Measurements from ENCODE around the gene HMGCL.
"Not testable (repeated sequence)": the region's sequence is repeated elsewhere in the genome, so short reads cannot be mapped to it uniquely, and the experiment has no call there.

The HMGCL gene

DNA sequence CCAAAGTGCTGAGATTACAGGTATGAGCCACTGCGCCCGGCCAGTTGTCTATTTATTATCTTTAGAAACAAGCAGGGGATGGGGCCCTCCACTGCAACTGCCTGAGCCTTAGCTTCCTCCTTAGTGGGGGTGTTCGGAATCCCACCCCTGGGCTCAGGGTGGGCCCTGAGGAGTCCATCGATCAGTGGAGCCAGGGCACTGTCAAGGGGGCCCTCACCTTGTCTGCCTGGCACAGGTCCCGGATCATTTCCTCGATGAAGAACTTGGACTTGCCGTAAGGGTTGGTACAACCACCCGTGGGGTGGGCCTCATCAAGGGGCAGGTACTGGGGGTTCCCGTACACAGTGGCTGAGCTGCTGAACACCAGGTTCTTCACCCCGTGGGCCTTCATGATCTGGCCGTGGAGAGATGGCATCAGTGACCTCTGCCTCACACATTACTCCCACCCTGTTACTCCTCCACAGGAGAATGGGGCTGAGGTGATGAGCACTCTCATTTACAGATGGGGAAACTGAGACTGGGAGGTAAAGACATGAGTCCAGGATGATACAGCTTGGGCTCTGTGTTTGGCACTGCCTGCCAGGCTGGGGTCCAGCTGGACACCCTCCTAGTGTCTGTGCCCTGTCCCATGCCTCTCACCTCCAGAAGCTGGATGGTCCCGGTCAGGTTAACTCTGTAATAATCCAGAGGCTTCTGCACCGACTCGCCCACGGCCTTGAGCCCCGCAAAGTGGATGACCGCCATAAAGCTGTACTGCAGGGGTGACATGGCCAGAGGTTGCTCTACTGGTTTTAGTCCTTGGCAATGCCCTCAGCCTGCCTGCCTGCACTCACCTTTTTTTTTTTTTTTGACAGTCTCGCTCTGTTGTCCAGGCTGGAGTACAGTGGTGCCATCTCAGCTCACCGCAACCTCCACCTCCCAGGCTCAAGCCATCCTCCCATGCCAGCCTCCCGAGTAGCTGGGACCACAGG, 27.5 kb downstream of the HMGCL start:
- DNase-seq, result no peak

DNA sequence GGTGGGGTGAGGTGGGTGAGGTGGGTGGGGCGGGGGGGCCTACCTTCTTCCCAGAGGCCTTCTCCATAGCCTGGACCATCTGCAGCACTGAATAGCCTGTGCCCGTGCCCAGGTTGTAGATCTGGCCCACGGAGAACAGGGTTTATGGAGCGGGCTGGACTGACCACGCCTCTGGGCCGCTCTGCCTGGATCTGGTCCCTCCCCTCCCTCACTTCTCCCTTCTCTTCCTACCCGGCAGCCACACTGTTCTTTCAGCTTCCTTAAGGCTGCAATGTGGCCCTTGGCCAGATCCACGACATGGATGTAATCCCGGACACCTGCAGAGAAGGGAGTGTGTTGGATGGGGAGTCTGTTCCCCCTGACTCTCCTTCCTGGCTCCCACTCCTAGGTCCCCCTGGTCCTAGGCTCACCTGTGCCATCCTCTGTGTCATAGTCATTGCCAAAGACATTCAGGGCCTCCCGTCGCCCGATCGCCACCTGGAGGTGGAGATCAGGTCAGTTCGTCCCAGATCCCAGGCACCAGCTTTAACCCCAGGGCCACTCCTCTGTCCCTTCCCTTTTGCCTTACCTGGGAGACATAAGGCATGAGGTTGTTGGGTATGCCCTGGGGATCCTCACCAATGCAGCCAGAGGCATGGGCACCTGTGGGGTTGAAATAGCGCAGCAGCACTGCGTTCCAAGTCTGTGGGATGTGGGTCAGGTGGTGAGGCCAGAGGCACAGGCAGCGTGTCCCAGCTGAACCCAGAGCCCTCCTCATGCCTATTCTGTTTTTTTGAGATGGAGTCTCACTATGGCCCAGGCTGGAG, 28.6 kb downstream of the HMGCL start:
- no peak for DNase-seq

DNA sequence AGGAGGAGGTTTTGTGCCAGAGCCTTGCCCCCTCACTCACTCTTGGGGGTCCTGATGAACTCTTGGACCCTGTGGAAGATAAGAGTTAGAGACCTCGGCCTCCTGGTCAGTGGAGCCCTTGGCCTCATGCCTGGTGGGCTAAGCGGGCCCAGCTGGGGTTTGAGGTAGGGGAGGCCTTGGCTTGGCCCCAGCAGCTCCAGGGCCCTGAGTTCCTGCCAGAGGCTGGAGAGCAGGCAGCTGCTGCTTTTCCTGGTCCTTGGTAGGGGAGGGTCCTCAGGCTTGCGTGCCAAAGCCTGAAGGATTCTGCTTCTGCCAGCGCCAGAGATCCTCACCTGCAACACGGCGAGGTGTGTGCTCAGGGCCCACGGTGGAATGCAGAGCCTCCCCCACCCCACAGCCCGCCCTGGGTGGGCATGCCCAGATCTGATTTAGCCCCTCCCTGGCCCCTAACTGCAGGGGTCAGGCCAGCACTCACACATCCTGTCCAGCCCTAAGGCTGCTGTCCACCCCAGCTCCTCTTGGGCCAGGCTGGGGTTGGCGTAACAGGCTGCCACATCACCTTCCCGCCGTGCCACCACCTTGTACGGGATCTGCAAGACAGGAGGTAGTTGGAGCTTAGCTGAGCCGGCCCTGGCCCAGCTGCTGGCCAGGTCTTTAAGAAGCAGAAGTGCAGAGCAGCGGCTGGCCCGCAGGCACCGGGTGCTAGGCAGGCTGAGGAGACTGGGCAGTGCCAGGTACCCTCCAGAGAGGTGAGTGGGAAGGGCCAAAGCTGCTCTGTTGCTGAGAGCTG, 29.4 kb downstream of the HMGCL start:
- no peak for DNase-seq

DNA sequence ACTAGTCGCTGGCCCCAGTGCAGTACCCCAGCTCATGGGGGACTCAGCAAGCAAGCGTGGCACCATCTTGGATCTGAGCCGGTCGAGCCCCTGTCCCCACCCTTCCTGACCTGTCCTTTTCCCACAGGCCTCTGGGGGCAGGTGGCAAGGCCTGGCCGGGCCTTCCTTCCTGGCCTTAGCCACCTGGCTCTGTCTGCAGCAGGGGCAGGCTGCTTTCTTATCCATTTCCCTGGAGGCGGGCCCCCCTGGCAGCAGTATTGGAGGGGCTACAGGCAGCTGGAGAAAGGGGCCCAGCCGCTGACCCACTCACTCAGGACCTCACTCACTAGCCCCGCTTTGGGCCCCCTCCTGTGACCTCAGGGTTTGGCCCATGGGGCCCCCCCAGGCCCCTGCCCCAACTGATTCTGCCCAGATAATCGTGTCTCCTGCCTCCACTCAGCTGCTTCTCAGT, 30.5 kb downstream of the HMGCL start:
- DNase-seq, result not testable (repeated sequence)

DNA sequence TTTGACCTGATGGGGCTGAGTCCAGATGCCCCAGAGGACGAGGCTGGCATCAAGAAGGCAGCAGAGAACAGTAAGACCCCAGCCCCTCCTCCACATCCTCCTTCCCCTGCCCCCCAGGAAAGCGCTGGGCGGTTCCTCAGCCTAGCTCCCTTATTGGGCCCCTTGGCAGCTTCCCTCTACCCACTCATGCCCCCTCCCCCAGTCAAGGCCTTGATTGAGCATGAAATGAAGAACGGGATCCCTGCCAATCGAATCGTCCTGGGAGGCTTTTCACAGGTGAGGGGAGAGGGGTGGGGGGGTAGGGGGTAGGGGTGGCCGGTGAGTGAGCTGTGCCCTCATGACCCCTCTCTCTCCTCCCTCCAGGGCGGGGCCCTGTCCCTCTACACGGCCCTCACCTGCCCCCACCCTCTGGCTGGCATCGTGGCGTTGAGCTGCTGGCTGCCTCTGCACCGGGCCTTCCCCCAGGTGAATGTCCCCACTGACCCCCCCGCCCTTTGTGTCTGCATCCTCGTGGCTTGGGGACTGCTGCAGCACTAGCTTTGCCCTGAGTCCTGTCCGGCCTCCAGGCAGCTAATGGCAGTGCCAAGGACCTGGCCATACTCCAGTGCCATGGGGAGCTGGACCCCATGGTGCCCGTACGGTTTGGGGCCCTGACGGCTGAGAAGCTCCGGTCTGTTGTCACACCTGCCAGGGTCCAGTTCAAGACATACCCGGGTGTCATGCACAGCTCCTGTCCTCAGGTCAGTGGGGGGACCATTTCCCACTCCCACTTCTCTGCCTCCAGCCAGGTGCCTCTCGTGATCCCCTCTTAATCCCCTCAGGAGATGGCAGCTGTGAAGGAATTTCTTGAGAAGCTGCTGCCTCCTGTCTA, 31.1 kb downstream of the HMGCL start:
- no peak for DNase-seq

DNA sequence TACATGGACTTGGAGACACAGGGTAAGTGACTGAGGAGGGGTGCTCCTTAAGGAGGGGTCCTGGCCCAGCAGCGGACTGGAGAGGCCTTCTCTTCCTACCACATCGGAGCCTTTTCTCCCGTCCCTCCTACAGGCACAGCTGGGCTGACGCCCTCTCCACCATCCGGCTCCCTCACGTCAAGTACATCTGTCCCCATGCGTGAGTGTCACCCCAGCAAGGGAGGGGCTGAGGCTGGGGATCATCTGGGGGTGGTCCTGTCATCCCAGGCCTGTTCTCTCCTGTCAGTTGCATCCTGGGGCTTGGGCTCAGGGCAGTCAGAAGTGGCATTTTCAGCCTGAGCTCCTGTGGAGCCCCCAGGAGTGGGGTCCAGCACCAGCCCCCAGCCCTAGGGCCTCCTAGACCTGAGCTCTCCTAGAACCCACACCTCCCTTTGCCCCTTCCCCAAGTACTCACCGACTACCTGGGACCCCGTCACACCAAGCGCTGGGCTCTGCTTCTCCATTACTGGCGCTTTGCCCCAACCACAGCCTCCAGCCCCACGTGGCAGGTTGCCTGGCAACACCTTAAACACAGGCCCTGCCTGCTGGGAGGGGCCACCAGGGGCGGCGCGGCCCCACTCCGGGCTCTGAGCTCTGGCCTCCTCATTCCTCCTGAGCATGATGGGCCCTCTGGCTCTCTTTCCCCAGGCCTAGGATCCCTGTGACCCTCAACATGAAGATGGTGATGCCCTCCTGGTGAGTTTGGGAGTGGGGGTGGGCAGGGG, 32.0 kb downstream of the HMGCL start:
- peak; percentile 3 for DNase-seq

DNA sequence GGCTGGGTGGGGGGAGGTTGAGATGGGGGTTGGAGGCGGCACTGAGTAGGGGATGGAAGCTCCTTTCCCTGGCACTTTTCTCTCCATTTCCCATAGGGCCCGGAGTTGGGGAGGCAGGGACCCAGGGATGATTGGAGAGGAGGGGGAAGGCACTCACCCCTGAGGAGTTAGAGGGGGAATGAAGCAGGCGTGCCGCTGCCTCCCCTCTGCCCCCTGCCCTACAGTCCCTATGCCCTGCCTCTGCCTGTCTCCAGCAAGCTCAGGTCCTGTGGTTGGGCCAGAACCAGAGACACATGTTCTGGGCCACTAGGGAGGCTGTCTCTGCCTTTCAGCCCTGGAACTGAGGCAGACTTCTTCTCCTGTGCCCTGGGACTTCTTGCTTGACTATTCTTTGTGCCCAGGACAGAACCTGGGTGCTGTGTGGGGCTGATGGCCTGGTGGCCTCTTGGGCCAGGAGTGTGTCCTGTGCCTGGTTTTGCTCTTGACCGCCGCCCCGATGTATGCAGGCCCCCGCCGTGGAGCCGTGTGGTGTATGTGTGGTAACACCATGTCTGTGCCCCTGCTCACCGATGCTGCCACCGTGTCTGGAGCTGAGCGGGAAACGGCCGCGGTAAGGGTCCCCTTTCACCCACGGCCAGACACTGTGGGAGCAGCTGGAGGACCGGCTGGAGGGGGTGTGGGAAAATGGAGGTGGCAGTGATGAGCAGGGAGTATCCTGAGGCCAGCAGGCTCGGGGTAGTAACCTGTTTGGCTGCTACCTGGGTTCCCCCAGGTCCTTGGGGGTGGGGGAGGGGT, 32.9 kb downstream of the HMGCL start:
- DNase-seq, result no peak

DNA sequence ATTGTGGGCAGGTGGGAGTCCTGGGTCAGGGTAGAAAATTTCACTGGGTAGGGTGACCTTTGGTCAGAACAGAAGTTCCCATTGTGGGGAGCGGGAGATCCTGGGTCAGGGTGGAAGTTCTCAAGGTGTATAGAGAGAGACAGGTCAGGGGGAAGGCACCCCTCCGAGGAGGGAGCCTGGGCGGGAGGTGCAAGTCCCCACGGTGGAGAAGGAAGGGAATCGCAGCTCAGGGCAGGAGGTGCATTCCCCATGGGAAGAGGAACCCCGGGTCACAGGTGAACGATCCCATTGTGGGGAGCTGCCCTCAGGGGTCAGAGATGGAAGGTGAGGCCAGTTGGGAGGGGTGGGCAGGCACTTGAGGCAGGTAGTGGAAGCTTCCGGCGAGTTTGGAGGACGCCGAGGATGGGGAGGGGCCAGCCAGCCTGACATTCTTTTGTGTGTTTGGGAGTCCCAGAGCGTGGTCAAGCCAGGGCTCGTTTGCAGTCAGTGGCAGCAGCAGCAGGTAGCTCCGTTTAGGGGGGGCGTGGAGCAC, 33.6 kb downstream of the HMGCL start:
- peak; percentile 44 for DNase-seq

DNA sequence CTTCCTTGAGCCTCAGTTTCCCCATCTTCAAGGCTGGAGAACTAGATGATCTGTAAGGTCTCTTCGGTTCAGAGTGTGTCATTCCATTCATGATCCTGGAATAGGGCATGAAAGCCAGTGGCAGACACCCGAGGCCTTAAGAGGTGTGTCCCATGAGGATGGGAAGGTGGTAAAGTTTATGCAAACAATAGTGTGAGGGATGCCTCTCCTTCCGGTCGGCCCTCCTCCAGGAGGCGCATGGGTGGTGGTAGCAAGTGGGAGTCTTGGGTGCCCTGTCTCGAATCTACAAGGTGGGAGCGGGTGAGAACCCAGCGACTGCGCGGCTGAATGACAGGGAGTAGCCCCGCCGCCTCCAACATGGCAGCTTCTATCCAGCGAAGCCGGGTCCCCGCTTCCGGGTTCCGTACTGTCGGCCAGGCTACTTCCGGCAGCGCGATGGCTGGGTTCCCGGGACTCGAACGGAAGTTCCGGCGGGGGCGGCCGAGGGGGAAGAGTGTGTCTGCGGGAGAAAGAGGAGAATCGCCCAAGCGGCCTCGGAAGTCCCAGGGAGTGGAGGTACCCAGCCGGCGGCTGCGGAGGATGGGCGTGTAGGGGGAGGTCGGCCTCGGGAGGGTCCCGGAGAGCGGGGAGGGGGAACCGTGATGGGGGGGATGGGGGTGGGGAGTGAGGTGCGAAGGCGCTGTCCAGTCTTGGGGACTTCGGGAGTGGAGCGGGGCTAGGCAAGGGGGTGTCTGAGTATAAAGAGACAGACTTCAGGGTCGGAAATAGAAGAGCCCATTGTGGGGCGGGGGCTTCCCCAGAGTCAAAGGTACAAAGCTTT, 34.3 kb downstream of the HMGCL start, which contains the start of gene LYPLA2:
TSS of gene LYPLA2 (plus strand) at position 450 of the 820 bp plus-strand sequence. CDS start 1,538 bp downstream, outside the sequence.
- peak; percentile 86 for DNase-seq

DNA sequence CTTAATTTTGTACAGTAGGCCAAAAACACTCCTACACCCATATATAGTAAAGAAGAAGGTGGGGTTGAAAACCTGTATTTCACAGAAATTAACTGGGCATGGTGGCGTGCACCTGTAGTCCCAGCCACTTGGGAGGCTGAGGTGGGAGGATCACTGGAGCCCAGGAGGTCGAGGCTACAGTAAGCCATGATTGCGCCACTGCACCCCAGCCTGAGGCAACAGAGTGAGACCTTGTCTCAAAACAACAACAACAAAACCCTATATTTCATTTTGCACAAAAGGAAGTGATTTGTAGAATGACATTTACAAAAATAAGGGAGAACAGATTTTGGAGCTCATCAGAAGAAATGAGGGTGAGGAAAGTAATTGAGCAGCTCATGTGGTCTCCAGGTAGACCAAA, 36.5 kb downstream of the HMGCL start:
- DNase-seq, result no peak

DNA sequence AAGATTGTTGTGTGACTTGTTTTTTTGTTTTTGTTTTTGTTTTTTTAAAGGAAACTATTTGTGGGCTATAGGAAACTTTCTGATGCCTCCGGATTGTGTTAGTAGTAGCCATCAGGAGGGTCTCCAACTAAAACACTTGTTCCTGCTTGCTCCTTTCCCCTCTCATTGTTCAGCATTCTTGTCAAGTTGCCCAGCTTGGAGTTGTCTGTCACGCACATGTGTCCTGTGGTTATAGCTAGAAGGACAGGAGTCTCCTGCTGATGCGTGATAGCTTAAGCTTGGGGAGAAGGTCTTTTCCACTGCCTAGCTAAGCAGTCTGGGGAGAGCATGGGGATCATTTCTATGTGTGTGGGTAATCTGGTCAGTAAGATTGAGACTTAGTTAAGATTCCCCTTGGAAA, 37.5 kb downstream of the HMGCL start:
- DNase-seq, result no peak

DNA sequence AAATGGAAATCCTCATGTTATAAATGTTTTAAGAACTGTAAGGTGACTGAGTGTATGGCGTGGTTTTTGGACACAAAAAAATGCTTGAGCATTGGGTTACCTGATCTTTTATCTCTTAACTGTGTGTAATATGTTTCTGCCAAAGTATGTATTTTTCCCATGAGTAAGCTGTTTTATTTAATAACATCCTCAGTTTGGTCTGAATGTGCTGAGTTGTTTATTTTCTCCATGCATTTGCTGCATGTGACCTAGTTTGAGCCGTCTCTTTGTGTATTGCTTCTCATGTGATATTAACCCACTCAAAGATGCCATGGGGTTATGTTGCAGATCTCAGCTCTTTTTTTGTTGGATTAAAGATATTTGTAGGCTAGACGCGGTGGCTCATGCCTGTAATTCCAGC, 40.4 kb downstream of the HMGCL start:
- DNase-seq, result no peak

DNA sequence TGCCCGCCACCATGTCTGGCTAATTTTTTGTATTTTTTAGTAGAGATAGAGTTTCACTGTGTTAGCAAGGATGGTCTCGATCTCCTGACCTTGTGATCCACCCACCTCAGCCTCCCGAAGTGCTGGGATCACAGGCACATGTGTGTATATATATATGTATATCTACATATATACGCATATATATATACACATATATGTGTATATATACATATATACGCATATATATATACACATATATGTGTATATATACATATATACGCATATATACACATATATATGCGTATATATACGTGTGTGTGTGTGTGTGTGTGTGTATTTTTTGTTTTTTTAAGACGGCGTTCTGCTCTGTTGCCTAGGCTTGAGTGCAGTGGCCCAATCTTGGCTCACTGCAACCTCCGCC, 42.1 kb downstream of the HMGCL start:
- DNase-seq, result not testable (repeated sequence)

DNA sequence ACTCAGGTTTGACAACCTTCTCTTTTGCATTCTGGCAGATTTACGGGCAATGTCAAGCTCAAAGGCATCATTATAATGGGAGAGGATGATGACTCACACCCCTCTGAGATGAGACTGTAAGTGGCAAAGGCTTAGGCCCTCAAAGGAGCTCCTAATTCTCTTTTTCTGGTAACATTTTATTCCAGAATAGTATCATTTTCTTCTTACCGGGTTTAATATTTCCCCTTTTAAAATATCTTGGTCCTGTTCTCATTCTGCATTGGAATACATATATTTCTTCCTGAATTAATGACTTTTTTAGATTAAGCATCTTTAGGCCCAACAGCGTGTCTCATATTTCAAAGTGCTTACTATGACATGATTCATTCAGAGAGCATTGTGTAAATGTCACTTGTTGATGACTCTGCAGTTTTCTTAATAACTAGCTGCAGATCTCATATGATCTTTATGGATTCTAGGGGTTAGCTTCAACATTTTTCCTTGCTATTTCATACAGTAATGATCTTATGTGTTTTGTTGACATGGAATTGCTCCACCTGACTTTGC, 45.3 kb downstream of the HMGCL start:
- peak; percentile 53 for DNase-seq

DNA sequence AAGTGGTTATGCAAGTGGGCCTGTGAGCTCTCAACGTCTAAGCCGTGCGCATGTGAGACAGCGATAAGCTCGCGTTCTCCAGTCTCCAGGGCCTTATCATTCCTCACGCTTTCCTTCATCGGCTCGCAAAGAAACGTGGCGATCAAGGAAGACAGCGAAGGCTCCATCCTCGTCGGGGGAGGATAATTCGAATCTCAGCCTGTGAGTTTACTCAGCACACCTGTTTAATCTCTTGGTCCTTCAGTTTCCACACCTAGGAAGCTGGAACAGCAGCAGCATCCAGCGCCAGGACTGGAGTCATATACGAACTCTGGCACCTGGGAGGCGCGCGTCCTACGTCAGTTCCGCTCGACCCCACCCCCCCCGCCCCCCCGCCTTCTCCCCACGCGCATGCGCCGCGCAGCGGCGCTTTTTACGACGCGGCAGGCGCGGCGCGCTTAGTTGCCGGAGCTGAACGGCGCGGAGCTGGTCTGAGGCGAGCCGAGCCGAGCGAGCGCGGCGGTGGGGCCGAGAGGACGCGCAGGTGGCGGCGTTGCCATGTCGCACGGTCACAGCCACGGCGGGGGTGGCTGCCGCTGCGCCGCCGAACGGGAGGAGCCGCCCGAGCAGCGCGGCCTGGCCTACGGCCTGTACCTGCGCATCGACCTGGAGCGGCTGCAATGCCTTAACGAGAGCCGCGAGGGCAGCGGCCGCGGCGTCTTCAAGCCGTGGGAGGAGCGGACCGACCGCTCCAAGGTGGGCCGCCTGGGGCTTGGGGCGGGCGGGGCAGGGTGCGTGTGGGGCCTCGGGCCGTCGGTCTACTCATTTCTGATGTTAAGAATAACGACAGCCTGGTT, 47.0 kb downstream of the HMGCL start, which contains the start of gene PITHD1:
TSS of gene PITHD1 (plus strand) at position 440 of the 836 bp plus-strand sequence. CDS start at position 538, 98 bp downstream.
- DNase-seq, result peak; percentile 88

DNA sequence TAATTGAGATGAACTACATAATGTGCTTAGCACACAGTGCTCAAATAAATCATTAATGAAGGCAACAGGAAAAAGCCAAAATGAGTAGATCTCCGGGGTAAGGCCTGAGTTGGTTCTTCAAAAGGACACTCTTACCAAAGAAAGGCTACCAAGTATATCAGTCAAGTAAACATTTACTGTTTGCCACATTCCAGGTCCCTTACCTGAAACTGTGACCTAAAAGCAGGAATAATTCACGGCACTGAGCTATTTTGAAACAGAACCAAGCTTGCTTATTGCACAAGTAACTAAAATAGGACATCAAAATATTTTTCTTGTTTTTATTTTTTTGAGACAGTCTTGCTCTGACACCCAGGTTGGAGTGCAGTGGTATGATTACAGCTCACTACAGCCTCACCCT, 49.0 kb downstream of the HMGCL start:
- no peak for DNase-seq

DNA sequence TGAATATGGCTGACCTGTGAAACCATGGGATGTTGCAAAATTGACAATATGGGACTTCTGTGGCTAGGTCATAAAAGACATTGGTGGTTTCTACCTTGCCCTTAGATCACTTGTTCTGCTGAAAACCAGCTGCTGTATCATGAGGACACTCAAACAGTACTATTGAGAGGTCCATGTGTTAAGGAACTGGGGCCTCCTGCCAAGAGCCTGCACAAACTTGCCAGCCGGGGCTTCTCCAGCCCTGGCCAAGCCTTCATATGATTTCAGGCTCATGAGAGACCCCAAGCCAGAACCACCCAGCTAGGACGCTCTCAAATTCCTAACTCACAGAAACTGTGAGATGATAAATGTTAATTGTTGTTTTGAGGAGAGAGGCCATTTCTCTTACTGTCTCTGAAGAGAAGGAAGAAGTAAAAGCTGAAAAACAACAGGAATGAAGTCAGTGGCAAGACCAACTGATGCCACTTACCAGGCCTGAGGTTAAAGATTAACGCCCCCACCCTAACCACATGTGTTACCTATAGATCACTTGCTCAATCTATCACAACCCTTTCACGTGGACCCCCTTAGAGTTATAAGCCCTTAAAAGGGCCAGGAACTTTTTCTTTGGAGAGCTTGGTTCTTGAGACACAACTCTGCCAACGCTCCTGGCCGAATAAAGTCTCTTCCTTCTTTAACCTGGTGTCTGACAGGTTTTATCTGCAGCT, 50.9 kb downstream of the HMGCL start:
- DNase-seq, result no peak

All from NCI-H69 (cell line).